BJ (cell line): Measurements from ENCODE around the gene SMURF2. TPM values are rescaled to one million over a fixed set of nuclear protein-coding genes. Genes with fewer than 3 reads are reported as not detected.
A peak's percentile ranks its signal among the peaks of the same experiment; 100 is the strongest.

ENCODE experiments used
- CTCF ChIA-PET: fragments of 350-600 bp; formaldehyde crosslinking; extraction: SDS; loops from one replicate; lab custom pipeline; 2021; ENCODE audit warnings: antibody characterized with exemption, inconsistent platforms; lab: Yijun Ruan, JAX
- POLR2A ChIA-PET: fragments of 300-600 bp; sonication (Branson Sonifier 250); formaldehyde crosslinking; extraction: SDS; loops from one replicate; lab custom pipeline; 2021; ENCODE audit warnings: antibody characterized with exemption; lab: Charles Lee
- DNase-seq: peaks from one replicate; pipeline ENCODE4 v3.0.0-alpha.2; 2011; ENCODE audit warnings: low read depth
- H3K27me3 ChIP-seq: 2 replicates; pipeline ENCODE4 v1.6.0; 2011; ENCODE audit warnings: low read length; ENCODE audit not compliant: control insufficient read depth, insufficient read depth
- H3K36me3 ChIP-seq: 2 replicates; pipeline ENCODE4 v1.5.1; 2011; ENCODE audit warnings: low read length; ENCODE audit not compliant: control insufficient read depth, insufficient read depth
- H3K4me3 ChIP-seq: 2 replicates; pipeline ENCODE4 v1.5.1; 2011; ENCODE audit warnings: low read depth, mild to moderate bottlenecking, control low read depth, low read length
- polyA plus RNA-seq: library from polyadenylated mRNA; depleted of rRNA; stranded (reverse); fragments of >200 nt; gene quantifications from 2 replicates; pipeline ENCODE4 v1.2.3, GENCODE V29; 2011
- TF ChIP-seq, protein P1 (sequence below): IDR thresholded peaks from 2 replicates; pipeline ENCODE4 v1.5.1; 2011; ENCODE audit warnings: low read depth, mild to moderate bottlenecking, control low read depth, inconsistent platforms, low read length, moderate library complexity; ENCODE audit not compliant: insufficient read depth

Gene SMURF2
- polyA plus RNA-seq, 1 experiment, result 18.8 TPM

- POLR2A ChIA-PET, result no interaction called here
- no peak for DNase-seq
- CTCF ChIA-PET, result interaction anchor here (1.1 kb wide), 1 partner anchor 221 kb away, joined by 3 read pairs; no protein-coding TSS in a partner anchor
Observed at GRCh38 chr17:64537488-64537887, 124.6 kb downstream of the SMURF2 start.

GRCh38 chr17:64536913-64537312 is 125.2 kb downstream of the SMURF2 start:
- H3K36me3 ChIP-seq, result peaks cover 31% of the 10 kb centered on the region
- DNase-seq, result no peak
- ChIA-PET CTCF (no interaction called here), POLR2A (no interaction called here)
- TF ChIP-seq, protein P1, sequence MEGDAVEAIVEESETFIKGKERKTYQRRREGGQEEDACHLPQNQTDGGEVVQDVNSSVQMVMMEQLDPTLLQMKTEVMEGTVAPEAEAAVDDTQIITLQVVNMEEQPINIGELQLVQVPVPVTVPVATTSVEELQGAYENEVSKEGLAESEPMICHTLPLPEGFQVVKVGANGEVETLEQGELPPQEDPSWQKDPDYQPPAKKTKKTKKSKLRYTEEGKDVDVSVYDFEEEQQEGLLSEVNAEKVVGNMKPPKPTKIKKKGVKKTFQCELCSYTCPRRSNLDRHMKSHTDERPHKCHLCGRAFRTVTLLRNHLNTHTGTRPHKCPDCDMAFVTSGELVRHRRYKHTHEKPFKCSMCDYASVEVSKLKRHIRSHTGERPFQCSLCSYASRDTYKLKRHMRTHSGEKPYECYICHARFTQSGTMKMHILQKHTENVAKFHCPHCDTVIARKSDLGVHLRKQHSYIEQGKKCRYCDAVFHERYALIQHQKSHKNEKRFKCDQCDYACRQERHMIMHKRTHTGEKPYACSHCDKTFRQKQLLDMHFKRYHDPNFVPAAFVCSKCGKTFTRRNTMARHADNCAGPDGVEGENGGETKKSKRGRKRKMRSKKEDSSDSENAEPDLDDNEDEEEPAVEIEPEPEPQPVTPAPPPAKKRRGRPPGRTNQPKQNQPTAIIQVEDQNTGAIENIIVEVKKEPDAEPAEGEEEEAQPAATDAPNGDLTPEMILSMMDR, result no peak
- no peak overlapping the region for H3K4me3 ChIP-seq
- no peaks in the 10 kb centered on the region for H3K27me3 ChIP-seq

More at GRCh38 chr17:64537488-64537887, 124.6 kb downstream of the SMURF2 start:
- Histone ChIP-seq H3K4me3 (no peak overlapping the region), H3K36me3 (peaks cover 28% of the 10 kb centered on the region), H3K27me3 (no peaks in the 10 kb centered on the region)
- TF ChIP-seq, protein P1, result no peak

DNA sequence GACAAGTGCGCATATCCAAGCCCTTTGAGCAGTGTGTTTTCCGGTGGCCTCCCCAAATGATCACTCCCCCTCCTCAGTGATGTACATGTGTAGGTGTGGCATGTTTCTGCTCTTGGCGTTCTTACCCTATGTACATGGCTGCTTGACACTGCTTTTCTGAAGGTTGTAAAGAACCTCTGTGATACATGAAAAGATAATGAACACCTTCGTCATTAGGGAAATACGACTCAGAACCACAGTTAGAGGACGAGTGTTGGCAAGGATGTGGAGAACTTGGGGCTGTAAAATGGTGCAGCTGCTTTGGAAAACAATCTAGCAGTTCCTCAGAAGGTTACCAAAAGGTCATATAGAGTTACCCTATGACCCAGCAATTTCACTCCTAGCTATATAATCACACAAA is 126.8 kb downstream of the SMURF2 start:
- ChIA-PET CTCF (interaction anchor here (0.9 to 1.0 kb wide), 2 partner anchors 11 to 15 kb away, joined by 3 read pairs; no protein-coding TSS in a partner anchor), POLR2A (no interaction called here)
- Histone ChIP-seq H3K4me3 (no peak overlapping the region), H3K36me3 (peaks cover 31% of the 10 kb centered on the region), H3K27me3 (no peaks in the 10 kb centered on the region)
- no peak for DNase-seq
- TF ChIP-seq, protein P1, result no peak

DNA sequence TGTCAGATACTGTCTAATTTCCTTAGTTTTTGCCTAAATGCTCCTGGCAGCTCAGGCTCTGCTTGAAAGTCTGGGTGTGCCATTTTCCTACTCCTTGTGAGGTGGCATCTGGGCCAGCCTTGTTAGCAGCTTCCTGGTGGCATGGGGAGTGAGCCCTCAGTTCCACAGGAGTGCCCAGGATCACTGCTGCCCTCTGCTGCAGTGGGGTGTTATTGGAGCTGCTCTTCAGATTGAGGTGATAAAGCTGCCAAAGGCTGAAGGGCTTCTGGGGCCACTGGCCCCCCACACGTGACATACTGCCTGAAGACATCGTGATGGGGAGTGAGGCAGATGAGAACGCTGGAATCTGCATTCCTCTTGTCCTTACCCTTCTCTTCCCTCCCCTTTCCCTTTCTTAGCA is 127.9 kb downstream of the SMURF2 start:
- H3K36me3 ChIP-seq, result peaks cover 27% of the 10 kb centered on the region
- no peak overlapping the region for H3K4me3 ChIP-seq
- TF ChIP-seq, protein P1, result peak; percentile 27; the same call in 1 of the 2 replicates
- no peak for DNase-seq
- CTCF ChIA-PET, result interaction anchor here (0.8 kb wide), 1 partner anchor 14 kb away, joined by 3 read pairs; no protein-coding TSS in a partner anchor
- POLR2A ChIA-PET, result no interaction called here
- no peaks in the 10 kb centered on the region for H3K27me3 ChIP-seq

GRCh38 chr17:64533784-64534183 is 128.3 kb downstream of the SMURF2 start:
- CTCF ChIA-PET, result interaction anchor here (0.8 kb wide), 1 partner anchor 14 kb away, joined by 3 read pairs; no protein-coding TSS in a partner anchor
- DNase-seq, result no peak
- TF ChIP-seq, protein P1, result no peak
- H3K4me3 ChIP-seq, result no peak overlapping the region
- peaks cover 27% of the 10 kb centered on the region for H3K36me3 ChIP-seq
- POLR2A ChIA-PET, result no interaction called here
- H3K27me3 ChIP-seq, result no peaks in the 10 kb centered on the region
